K562 (cell line): ENCODE measurements around the gene DNMT3A. TPM values are rescaled to one million over a fixed set of nuclear protein-coding genes. Genes with fewer than 3 reads are reported as not detected.
A peak's percentile ranks its signal among the peaks of the same experiment; 100 is the strongest.

Experiments
- ATAC-seq: fragments of 200-7000 bp; cut with Tn5 transposase; 3 replicates; pipeline ENCODE4 v1.9.1; 2020; ENCODE audit warnings: moderate library complexity
- BruUV-seq: library from RNA; stranded (reverse); fragments of 400-500 nt; replicated peaks from 2 replicates; lab custom pipeline; 2021; lab: Mats Ljungman, UMichigan
- CTCF ChIA-PET: fragments of 300-600 bp; formaldehyde crosslinking; extraction: SDS; loops from one replicate; lab custom pipeline; 2021; ENCODE audit warnings: low intra/inter-chr PET ratio; lab: Yijun Ruan, JAX
- POLR2A ChIA-PET: fragments of 300-600, 350-650 bp; sonication (Branson Sonifier 250); formaldehyde crosslinking; extraction: SDS; loops from one replicate; lab custom pipeline; 2021; ENCODE audit warnings: antibody characterized with exemption, inconsistent platforms; lab: Yijun Ruan, JAX
- DNase-seq, 4 experiments: peaks; one replicate each; pipeline versions ENCODE4 v3.0.0 to v3.0.0-alpha.2; 2011 to 2018; ENCODE audit warnings: low spot score in 3 of 4, mixed read lengths in 3 of 4; ENCODE audit errors: extremely low read depth in 1 of 4
- FAIRE-seq: peaks from 2 replicates; lab custom pipeline; 2011; peaks lifted over from hg19 to GRCh38; lab: Jason Lieb, UNC
- H2AFZ ChIP-seq: 2 replicates; pipeline ENCODE4 v1.6.0; 2011; ENCODE audit warnings: low read depth, low read length, control low read depth, inconsistent platforms
- H3K27ac ChIP-seq: fragments of 200-600 bp; 3 replicates; pipeline ENCODE4 v1.8.0; 2011; ENCODE audit warnings: low read depth, mild to moderate bottlenecking, control low read depth, inconsistent platforms, low read length, moderate library complexity, mixed read lengths; ENCODE audit errors: extremely low read depth
- H3K27me3 ChIP-seq, 2 experiments: fragments of 300-600 bp in 1 of 2; 2 replicates in 1 of 2; 3 replicates in 1 of 2; pipeline versions ENCODE4 v1.6.0 to v1.8.0; 2011; ENCODE audit warnings: inconsistent platforms in 2 of 2, low read length in 2 of 2, mild to moderate bottlenecking in 1 of 2, mixed read lengths in 1 of 2, moderate library complexity in 1 of 2; ENCODE audit not compliant: control insufficient read depth in 2 of 2, insufficient read depth in 2 of 2
- H3K36me3 ChIP-seq: fragments of 300-600 bp; 3 replicates; pipeline ENCODE4 v1.8.0; 2011; ENCODE audit warnings: mild to moderate bottlenecking, low read length, inconsistent platforms; ENCODE audit not compliant: control insufficient read depth, insufficient read depth
- H3K4me1 ChIP-seq, 2 experiments: fragments of 200-600 bp in 1 of 2; replicated peaks in 1 of 2; 2 replicates in 1 of 2; 3 replicates in 1 of 2; pipeline versions ENCODE4 v1.5.1 to v1.8.0; 2011; ENCODE audit warnings: inconsistent platforms in 2 of 2, low read length in 2 of 2, mild to moderate bottlenecking in 1 of 2, mixed read lengths in 1 of 2, moderate library complexity in 1 of 2; ENCODE audit not compliant: control insufficient read depth in 2 of 2, insufficient read depth in 2 of 2
- H3K4me2 ChIP-seq: 2 replicates; pipeline ENCODE4 v1.6.1; 2011; ENCODE audit warnings: low read length, control low read depth, inconsistent platforms, mixed read lengths; ENCODE audit not compliant: insufficient read depth
- H3K4me3 ChIP-seq: fragments of 200-600 bp; sonication (generic), shearing (Covaris generic); 2 replicates; pipeline ENCODE4 v1.5.1; 2016; ENCODE audit warnings: control low read depth, inconsistent platforms
- H3K79me2 ChIP-seq: fragments of 200-600 bp; 3 replicates; pipeline ENCODE4 v1.8.0; 2011; ENCODE audit warnings: low read length, inconsistent platforms; ENCODE audit not compliant: control insufficient read depth, insufficient read depth
- H3K9ac ChIP-seq, 2 experiments: 2 replicates each; pipeline versions ENCODE4 v1.6.0 to v1.6.1; 2011; ENCODE audit warnings: low read depth in 2 of 2, low read length in 2 of 2, control low read depth in 1 of 2, inconsistent platforms in 1 of 2, mild to moderate bottlenecking in 1 of 2, mixed read lengths in 1 of 2; ENCODE audit not compliant: insufficient read depth in 1 of 2
- H3K9me1 ChIP-seq: one replicate; pipeline ENCODE4 v1.6.0; 2011; ENCODE audit warnings: inconsistent platforms, mild to moderate bottlenecking, low read length, moderate library complexity; ENCODE audit not compliant: control insufficient read depth, insufficient read depth
- H3K9me3 ChIP-seq: replicated peaks from 2 replicates; pipeline ENCODE4 v1.5.1; 2011; ENCODE audit warnings: low read depth, low read length, inconsistent platforms; ENCODE audit not compliant: control insufficient read depth, insufficient read depth
- H4K20me1 ChIP-seq: replicated peaks from 2 replicates; pipeline ENCODE4 v1.6.1; 2011; ENCODE audit warnings: low read length, inconsistent platforms, mixed read lengths; ENCODE audit not compliant: control insufficient read depth, insufficient read depth
- HLTF ChIP-seq: fragments of 450-650 bp; IDR thresholded peaks from 2 replicates; pipeline ENCODE4 v1.6.1; 2016
- LARP7 ChIP-seq: fragments of 450-650 bp; IDR thresholded peaks from 2 replicates; pipeline ENCODE4 v1.6.1; 2016
- NFATC3 ChIP-seq: fragments of 450-650 bp; IDR thresholded peaks from 2 replicates; pipeline ENCODE4 v1.6.1; 2017; ENCODE audit warnings: mild to moderate bottlenecking
- NFIC ChIP-seq: fragments of 450-650 bp; IDR thresholded peaks from 2 replicates; pipeline ENCODE4 v1.6.1; 2017; ENCODE audit warnings: mild to moderate bottlenecking, inconsistent platforms
- NFIX ChIP-seq: fragments of 250-450 bp; sonication (Bioruptor Pico); IDR thresholded peaks from 2 replicates; pipeline ENCODE4 v1.4.0; 2020; ENCODE audit warnings: low read depth, mild to moderate bottlenecking, moderate library complexity
- ZNF12 ChIP-seq: sonication (generic); formaldehyde crosslinking; IDR thresholded peaks from 2 replicates; pipeline ENCODE4 v1.4.0; 2020; ENCODE audit warnings: mild to moderate bottlenecking, missing genetic modification reagents
- ZNF239 ChIP-seq: fragments of 250-450 bp; sonication (Bioruptor Pico); IDR thresholded peaks from 2 replicates; pipeline ENCODE4 v1.4.0; 2020; ENCODE audit warnings: mild to moderate bottlenecking
- ZNF347 ChIP-seq: fragments of 450-650 bp; formaldehyde crosslinking; IDR thresholded peaks from 2 replicates; pipeline ENCODE4 v1.4.0; 2020; ENCODE audit warnings: low read depth, mild to moderate bottlenecking, moderate library complexity
- ZNF766 ChIP-seq: fragments of 200-800 bp; sonication (Bioruptor generic); conservative IDR thresholded peaks from 2 replicates; pipeline ENCODE4 v1.6.1; 2016; ENCODE audit warnings: missing genetic modification characterization, missing compliant biosample characterization
- WGBS: fragments of 100-300 bp; shearing (Covaris generic); methylation state at CpG from one replicate; pipeline ENCODE4 v1.1.6; 2016; ENCODE audit warnings: low coverage, mixed read lengths; ENCODE audit not compliant: insufficient coverage; ENCODE audit errors: missing lambda C conversion rate; 5-methylcytosine and 5-hydroxymethylcytosine counted together
- in situ Hi-C: fragments of 300-500 bp; cut with MboI; formaldehyde crosslinking; loops from 4 replicates; pipeline ENCODE4 v1.15.0; 2018; ENCODE audit warnings: inconsistent platforms, mixed read lengths
- intact Hi-C: fragments of 100-400 bp; cut with micrococcal nuclease; formaldehyde crosslinking; loops from 2 replicates; pipeline ENCODE4 v1.14.2; 2022
- polyA plus RNA-seq, 8 experiments: library from polyadenylated mRNA; depleted of rRNA in 4 of 8; stranded (reverse) in 5 of 8; unstranded in 3 of 8; fragments of >200 nt; fragmentation: Nextera tagmentation in 2 of 8; fragmentation: Illumina TruSeq in 1 of 8; extraction: Ambion mirVana in 2 of 8; extraction: Trizol in 1 of 8; gene quantifications; 2 replicates each; pipeline versions ENCODE4 v1.2.1 to v1.2.3, GENCODE V29; 2011 to 2014; ENCODE audit warnings: inconsistent platforms in 1 of 8, missing spikeins in 1 of 8
- total RNA-seq, 7 experiments: library from RNA; depleted of rRNA in 6 of 7; stranded (reverse); fragments of >200 nt in 6 of 7; fragmentation: Illumina TruSeq in 2 of 7; extraction: Trizol in 2 of 7; gene quantifications; 2 replicates each; pipeline versions ENCODE4 v1.2.1 to v1.2.3, GENCODE V29; 2011 to 2021; ENCODE audit warnings: low replicate concordance in 1 of 7
- TF ChIP-seq, protein P1 (sequence below): fragments of 250-450 bp; sonication (Bioruptor Pico); IDR thresholded peaks from 2 replicates; pipeline ENCODE4 v1.5.0; 2020; ENCODE audit warnings: mild to moderate bottlenecking, borderline replicate concordance

DNMT3A gene
- total and polyA plus RNA-seq, 9 of the 15 experiments (the other 6 are each of a cell fraction or from before 2014, with no cell fraction given): 3.0 to 16.0 (median 6.1) TPM

DNA sequence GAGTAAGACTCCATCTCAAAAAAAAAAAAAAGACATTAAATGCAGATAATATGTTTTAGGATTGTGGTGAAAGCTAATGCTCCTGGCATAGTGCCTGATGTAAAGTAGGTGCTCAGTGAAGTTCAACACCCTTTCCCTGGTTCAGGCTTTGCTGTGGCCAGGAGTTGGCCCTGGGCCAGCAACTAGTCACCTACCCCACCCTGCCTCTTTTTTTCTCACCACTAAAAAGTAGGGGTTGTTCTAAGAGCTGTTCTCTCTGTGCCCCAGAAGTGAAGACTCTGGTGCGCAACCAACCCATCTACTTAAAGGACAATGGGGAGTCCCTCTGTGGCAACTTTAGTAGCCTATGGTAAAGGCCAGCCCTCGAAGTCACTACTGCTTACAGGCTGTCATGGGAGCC, 75.9 kb downstream of the DNMT3A start:
- no peaks in the 10 kb centered on the region for H3K9me3 ChIP-seq
- FAIRE-seq: peak; percentile 60
- in situ Hi-C loops: no loop called here
- no peak overlapping the region for H2AFZ ChIP-seq
- H3K4me2 ChIP-seq: no peak overlapping the region
- BruUV-seq: no TSS peak
- H3K9me1 ChIP-seq: no peaks in the 10 kb centered on the region
- H3K9ac ChIP-seq: no peak overlapping the region
- ATAC-seq: peak; percentile 55; the same call in 2 of the 3 replicates
- H3K27me3 ChIP-seq: peaks cover 0 to 4% of the 10 kb centered on the region in 2 experiments; a peak in 2 of 5 replicates
- H3K79me2 ChIP-seq: no peaks in the 10 kb centered on the region
- TF ChIP-seq NFIC (peak; percentile 98), NFATC3 (no peak), NFIX (CRISPR knock-in tag) (peak; percentile 48; the same call in 1 of the 2 replicates)
- H3K36me3 ChIP-seq: no peaks in the 10 kb centered on the region
- H3K27ac ChIP-seq: no peak overlapping the region
- no peak overlapping the region for H3K4me3 ChIP-seq
- intact Hi-C loops: no loop called here
- CTCF ChIA-PET: no interaction called here
- peak; percentile 31 to 56 (median 36) for DNase-seq
- 61% methylated on average over 2 of the region's 2 CpGs for WGBS
- POLR2A ChIA-PET: interaction anchor here (0.8 kb wide), 1 partner anchor 29 kb away, joined by 3 read pairs; no protein-coding TSS in a partner anchor
- peaks cover 0 to 4% of the 10 kb centered on the region in 2 experiments; a peak in 3 of 5 replicates for H3K4me1 ChIP-seq
- no peaks in the 10 kb centered on the region for H4K20me1 ChIP-seq

DNA sequence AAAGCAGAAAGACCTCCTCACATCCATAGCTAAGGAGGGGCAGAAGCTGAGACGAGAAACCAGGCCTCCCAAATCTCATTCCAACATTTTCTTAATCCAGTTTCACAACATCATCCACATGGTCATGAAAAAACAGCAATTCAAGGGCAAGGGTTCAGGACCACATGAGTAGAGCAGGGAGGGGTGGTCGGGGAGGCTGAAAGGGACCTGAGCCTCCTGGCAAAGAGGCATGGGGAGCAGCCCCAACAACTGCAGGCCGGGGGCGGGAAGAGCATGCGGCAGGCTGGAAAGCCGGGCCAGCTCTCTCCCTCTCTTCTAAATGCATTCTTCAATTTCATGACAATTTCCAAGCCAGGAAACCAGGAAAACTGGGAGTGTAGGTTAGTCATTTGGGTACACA, 76.7 kb downstream of the DNMT3A start:
- H3K4me3 ChIP-seq: no peak overlapping the region
- H3K4me1 ChIP-seq: peaks cover 0 to 4% of the 10 kb centered on the region in 2 experiments; a peak in 3 of 5 replicates
- WGBS: 50% methylated on average over 6 of the region's 6 CpGs
- peaks cover 0 to 4% of the 10 kb centered on the region in 2 experiments; a peak in 3 of 5 replicates for H3K27me3 ChIP-seq
- intact Hi-C loops (no loop called here), in situ Hi-C loops (no loop called here)
- H2AFZ ChIP-seq: no peak overlapping the region
- H3K79me2 ChIP-seq: no peaks in the 10 kb centered on the region
- no peaks in the 10 kb centered on the region for H3K9me1 ChIP-seq
- ChIA-PET POLR2A (interaction anchor here (0.8 kb wide), 1 partner anchor 28 kb away, joined by 3 read pairs; no protein-coding TSS in a partner anchor), CTCF (no interaction called here)
- no TSS peak for BruUV-seq
- ATAC-seq (no peak), FAIRE-seq (no peak), DNase-seq (no peak)
- no peak overlapping the region for H3K9ac ChIP-seq
- H3K27ac ChIP-seq: no peak overlapping the region
- H4K20me1 ChIP-seq: no peaks in the 10 kb centered on the region
- no peak overlapping the region for H3K4me2 ChIP-seq
- H3K9me3 ChIP-seq: no peaks in the 10 kb centered on the region
- no peaks in the 10 kb centered on the region for H3K36me3 ChIP-seq
- no peak for TF ChIP-seq ZNF766 (CRISPR knock-in tag)
- no peak for TF ChIP-seq ZNF347
- TF ChIP-seq HLTF: no peak
- no peak for TF ChIP-seq ZNF239 (CRISPR knock-in tag)
- no peak for TF ChIP-seq ZNF12
- TF ChIP-seq LARP7: no peak
- TF ChIP-seq, protein P1, sequence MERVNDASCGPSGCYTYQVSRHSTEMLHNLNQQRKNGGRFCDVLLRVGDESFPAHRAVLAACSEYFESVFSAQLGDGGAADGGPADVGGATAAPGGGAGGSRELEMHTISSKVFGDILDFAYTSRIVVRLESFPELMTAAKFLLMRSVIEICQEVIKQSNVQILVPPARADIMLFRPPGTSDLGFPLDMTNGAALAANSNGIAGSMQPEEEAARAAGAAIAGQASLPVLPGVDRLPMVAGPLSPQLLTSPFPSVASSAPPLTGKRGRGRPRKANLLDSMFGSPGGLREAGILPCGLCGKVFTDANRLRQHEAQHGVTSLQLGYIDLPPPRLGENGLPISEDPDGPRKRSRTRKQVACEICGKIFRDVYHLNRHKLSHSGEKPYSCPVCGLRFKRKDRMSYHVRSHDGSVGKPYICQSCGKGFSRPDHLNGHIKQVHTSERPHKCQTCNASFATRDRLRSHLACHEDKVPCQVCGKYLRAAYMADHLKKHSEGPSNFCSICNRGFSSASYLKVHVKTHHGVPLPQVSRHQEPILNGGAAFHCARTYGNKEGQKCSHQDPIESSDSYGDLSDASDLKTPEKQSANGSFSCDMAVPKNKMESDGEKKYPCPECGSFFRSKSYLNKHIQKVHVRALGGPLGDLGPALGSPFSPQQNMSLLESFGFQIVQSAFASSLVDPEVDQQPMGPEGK (CRISPR knock-in tag): no peak
